ENCODE measurements around the gene SERPINH1.
A peak's percentile ranks its signal among the peaks of the same experiment; 100 is the strongest.

The SERPINH1 gene

GRCh38 chr11:75557666-75558494 is 4.2 kb upstream of the SERPINH1 start:
- no peak for DNase-seq

- no peak for DNase-seq
Observed at GRCh38 chr11:75558939-75559843, 2.9 kb upstream of the SERPINH1 start.

GRCh38 chr11:75560644-75561043 is 1.4 kb upstream of the SERPINH1 start:
- no peak for DNase-seq

GRCh38 chr11:75561426-75562047 is 516 bp upstream of the SERPINH1 start:
- DNase-seq = no peak

- DNase-seq = no peak
Observed at GRCh38 chr11:75562836-75563484, 907 bp downstream of the SERPINH1 start.

- no peak for DNase-seq
Observed at GRCh38 chr11:75563501-75563977, 1.5 kb downstream of the SERPINH1 start.

GRCh38 chr11:75563978-75564552 is 2.0 kb downstream of the SERPINH1 start:
- no peak for DNase-seq

GRCh38 chr11:75565221-75565814 is 3.3 kb downstream of the SERPINH1 start:
- no peak for DNase-seq

- DNase-seq = no peak
Observed at GRCh38 chr11:75565916-75566762, 4.1 kb downstream of the SERPINH1 start.

GRCh38 chr11:75566763-75567279 is 4.8 kb downstream of the SERPINH1 start:
- DNase-seq = no peak

- DNase-seq = no peak
Observed at GRCh38 chr11:75567971-75568370, 5.9 kb downstream of the SERPINH1 start.

GRCh38 chr11:75568616-75569219 is 6.7 kb downstream of the SERPINH1 start:
- DNase-seq = no peak

GRCh38 chr11:75570559-75571139 is 8.6 kb downstream of the SERPINH1 start:
- DNase-seq = no peak

- DNase-seq = no peak
Observed at GRCh38 chr11:75571625-75572024, 9.6 kb downstream of the SERPINH1 start.

GRCh38 chr11:75572744-75573143 is 10.7 kb downstream of the SERPINH1 start:
- DNase-seq = no peak

GRCh38 chr11:75574698-75575602 is 12.9 kb downstream of the SERPINH1 start:
- DNase-seq = no peak

- no peak for DNase-seq
Observed at GRCh38 chr11:75576017-75576416, 14.0 kb downstream of the SERPINH1 start.

- no peak for DNase-seq
Observed at GRCh38 chr11:75576499-75576918, 14.5 kb downstream of the SERPINH1 start.

- DNase-seq = peak; percentile 37
Observed at GRCh38 chr11:75577207-75577606, 15.2 kb downstream of the SERPINH1 start.
